Measurements from ENCODE around the gene ROCK2. TPM values are rescaled to one million over a fixed set of nuclear protein-coding genes. Genes with fewer than 3 reads are reported as not detected.

ROCK2 gene
- total and polyA plus RNA-seq, 8 donors: 3.5 to 21.5 (median 12.1) TPM

DNA sequence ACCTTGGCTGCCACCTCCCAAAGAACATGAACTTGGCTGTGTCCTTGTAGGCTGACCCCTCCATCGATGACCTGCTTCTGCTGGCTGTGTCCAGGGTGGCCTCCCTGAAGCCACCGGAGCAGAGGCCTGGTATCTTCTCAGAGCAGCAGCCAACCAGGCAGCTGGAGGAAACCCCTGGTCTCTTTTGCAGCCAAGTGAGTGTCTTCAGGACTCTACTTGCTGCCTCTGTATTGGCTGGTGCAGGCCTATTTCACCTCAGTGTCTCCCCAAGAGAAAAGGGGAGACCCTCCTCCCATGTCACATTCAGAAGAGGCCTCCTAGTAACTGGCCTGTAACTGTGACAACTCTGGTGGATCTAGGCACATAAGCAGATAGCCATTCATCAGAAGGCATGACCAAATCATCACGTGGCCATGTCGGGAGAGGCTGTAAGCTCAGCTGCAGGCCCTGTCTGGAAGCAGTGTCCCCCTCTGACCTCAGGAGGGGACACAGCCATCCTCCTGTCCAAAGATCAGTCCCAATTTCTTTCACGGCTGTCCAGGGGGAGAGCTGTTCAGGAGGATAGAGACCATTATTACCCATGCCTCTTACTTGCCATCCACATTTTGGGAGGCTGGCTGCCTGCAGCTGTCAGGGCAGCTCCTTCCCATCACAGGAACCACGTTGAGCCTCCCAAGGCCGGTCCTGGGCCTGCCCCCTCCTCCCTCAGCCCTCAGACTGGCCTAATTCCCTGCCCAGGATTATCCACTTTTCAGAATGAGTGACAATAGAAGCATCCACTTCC, 20.9 kb upstream of the ROCK2 start:
- Histone ChIP-seq H3K4me1 (peaks cover 0 to 7% (median 0%) of the 10 kb centered on the region in 3 donors), H3K9me3 (no peaks in the 10 kb centered on the region), H3K27ac (no peak overlapping the region), H3K27me3 (no peaks in the 10 kb centered on the region), H3K36me3 (no peaks in the 10 kb centered on the region), H3K4me3 (no peak overlapping the region)
- DNase-seq: no peak
- ATAC-seq: no peak
- intact Hi-C loops (cut with DNase I): no loop called here
- TF ChIP-seq, protein P1, sequence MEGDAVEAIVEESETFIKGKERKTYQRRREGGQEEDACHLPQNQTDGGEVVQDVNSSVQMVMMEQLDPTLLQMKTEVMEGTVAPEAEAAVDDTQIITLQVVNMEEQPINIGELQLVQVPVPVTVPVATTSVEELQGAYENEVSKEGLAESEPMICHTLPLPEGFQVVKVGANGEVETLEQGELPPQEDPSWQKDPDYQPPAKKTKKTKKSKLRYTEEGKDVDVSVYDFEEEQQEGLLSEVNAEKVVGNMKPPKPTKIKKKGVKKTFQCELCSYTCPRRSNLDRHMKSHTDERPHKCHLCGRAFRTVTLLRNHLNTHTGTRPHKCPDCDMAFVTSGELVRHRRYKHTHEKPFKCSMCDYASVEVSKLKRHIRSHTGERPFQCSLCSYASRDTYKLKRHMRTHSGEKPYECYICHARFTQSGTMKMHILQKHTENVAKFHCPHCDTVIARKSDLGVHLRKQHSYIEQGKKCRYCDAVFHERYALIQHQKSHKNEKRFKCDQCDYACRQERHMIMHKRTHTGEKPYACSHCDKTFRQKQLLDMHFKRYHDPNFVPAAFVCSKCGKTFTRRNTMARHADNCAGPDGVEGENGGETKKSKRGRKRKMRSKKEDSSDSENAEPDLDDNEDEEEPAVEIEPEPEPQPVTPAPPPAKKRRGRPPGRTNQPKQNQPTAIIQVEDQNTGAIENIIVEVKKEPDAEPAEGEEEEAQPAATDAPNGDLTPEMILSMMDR (IDR thresholded peaks at IDR 0.05): no peak
- no peak for FAIRE-seq
- 61 to 66% methylated on average over 7 of the region's 7 CpGs for WGBS, 2 donors

DNA sequence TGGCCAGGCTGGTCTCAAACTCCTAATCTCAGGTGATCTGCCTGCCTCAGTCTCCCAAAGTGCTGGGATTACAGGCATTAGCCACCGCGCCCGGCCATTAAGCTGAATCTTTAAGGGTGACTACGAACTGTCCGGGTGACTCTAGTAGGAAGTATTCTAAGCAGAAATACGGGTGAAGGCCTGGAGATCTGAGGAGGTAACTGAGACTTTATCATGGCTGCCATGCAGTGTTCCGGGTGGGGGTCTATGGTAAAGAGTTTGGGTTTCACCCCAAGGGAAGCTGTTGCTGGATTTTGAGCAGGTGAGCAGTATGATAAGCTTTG, 20.1 kb upstream of the ROCK2 start:
- TF ChIP-seq, protein P1 (IDR thresholded peaks at IDR 0.05): no peak
- WGBS, 2 donors: 92% methylated on average over 7 of the region's 7 CpGs
- no peak for FAIRE-seq

DNA sequence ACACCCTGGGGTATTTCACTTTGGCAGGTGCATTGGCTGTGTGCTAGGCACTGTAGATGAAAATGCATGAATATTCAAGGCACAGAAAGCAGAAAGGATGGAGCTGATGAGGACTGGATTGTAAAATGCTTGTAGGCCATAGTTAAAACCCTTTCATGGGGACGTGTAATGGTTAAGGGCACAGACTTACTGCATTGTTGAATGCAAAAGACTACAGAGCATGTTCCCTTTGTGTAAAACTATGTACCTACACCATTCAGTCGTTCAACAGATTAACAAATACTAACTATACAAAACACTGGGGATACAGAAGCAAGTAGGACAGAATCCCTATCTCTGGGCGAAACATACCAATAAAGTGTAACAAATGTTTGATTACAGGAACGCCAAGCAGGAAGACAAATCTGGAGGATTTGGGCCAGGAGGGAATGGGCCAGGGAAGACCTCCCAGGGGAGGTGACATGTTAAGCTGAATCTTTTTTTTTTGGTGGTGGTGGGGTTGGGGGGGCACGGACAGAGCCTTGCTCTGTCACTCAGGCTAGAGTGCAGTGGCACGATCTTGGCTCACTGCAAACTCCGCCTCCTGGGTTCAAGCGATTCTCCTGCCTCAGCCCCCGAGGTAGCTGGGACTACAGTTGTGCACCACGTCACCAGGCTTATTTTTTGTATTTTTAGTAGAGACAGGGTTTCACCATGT, 19.6 kb upstream of the ROCK2 start:
- 80 to 85% methylated on average over 10 of the region's 10 CpGs for WGBS, 2 donors
- Histone ChIP-seq H3K4me1 (peaks cover 0 to 7% (median 0%) of the 10 kb centered on the region in 3 donors), H3K27me3 (no peaks in the 10 kb centered on the region), H3K4me3 (no peak overlapping the region), H3K36me3 (no peaks in the 10 kb centered on the region), H3K27ac (no peak overlapping the region), H3K9me3 (no peaks in the 10 kb centered on the region)
- TF ChIP-seq, protein P1 (IDR thresholded peaks at IDR 0.05): no peak
- DNase-seq (no peak), ATAC-seq (no peak), FAIRE-seq (no peak)
- intact Hi-C loops (cut with DNase I): no loop called here

More for the DNA sequence above, 20.1 kb upstream of the ROCK2 start:
- no peaks in the 10 kb centered on the region for H3K9me3 ChIP-seq
- H3K4me1 ChIP-seq: peaks cover 0 to 7% (median 0%) of the 10 kb centered on the region in 3 donors
- H3K36me3 ChIP-seq: no peaks in the 10 kb centered on the region
- H3K4me3 ChIP-seq: no peak overlapping the region
- ATAC-seq (no peak), DNase-seq (no peak)
- no peak overlapping the region for H3K27ac ChIP-seq
- intact Hi-C loops (cut with DNase I): no loop called here
- H3K27me3 ChIP-seq: no peaks in the 10 kb centered on the region

DNA sequence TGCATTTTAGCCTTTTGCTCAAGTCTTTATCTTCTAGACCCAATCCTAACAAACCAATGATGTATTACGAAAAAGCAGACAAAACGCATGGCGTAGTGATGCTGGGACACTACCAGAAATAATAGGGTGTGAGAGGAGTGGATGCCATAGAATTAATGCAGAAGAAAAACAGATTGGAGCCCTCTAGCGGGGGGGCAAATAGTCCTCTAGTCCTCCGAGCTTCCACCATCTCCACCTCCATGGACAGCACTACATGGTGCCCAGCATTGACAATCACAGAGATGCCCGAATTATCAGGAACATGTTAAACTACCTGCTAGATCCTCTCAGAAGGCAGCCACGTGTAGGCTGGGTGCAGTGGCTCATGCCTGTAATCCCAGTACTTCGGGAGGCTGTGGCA, 15.4 kb upstream of the ROCK2 start:
- no peak overlapping the region for H3K27ac ChIP-seq
- no peaks in the 10 kb centered on the region for H3K36me3 ChIP-seq
- ATAC-seq: no peak
- WGBS, 2 donors: 80 to 85% methylated on average over 8 of the region's 8 CpGs
- H3K4me1 ChIP-seq: no peaks in the 10 kb centered on the region
- DNase-seq: no peak
- H3K27me3 ChIP-seq: no peaks in the 10 kb centered on the region
- no peak for FAIRE-seq
- H3K9me3 ChIP-seq: no peaks in the 10 kb centered on the region
- TF ChIP-seq, protein P1 (IDR thresholded peaks at IDR 0.05): no peak
- H3K4me3 ChIP-seq: no peak overlapping the region
- intact Hi-C loops (cut with DNase I): no loop called here
